RWPE2 (cell line): ENCODE measurements around the gene SETD5.
"Not testable (repeated sequence)": the region's sequence is repeated elsewhere in the genome, so short reads cannot be mapped to it uniquely, and the experiment has no call there.

Source experiments
- ATAC-seq: fragments of 200-7000 bp; cut with Tn5 transposase; 3 replicates; pipeline ENCODE4 v1.9.1; 2021; ENCODE audit warnings: low read depth
- DNase-seq: peaks from one replicate; pipeline ENCODE4 v3.0.0-alpha.2; 2020; ENCODE audit warnings: low spot score
- H3K27ac ChIP-seq: fragments of 450-650 bp; 2 replicates; pipeline ENCODE4 v1.5.1; 2017; ENCODE audit warnings: mild to moderate bottlenecking; ENCODE audit not compliant: poor library complexity, severe bottlenecking
- H3K27me3 ChIP-seq: fragments of 250-450 bp; sonication (Bioruptor Pico); 2 replicates; pipeline ENCODE4 v1.5.1; 2021; ENCODE audit warnings: mild to moderate bottlenecking, moderate library complexity; ENCODE audit not compliant: insufficient read depth, poor library complexity, severe bottlenecking
- H3K36me3 ChIP-seq: fragments of 250-450 bp; sonication (Bioruptor Pico); 2 replicates; pipeline ENCODE4 v1.5.1; 2020; ENCODE audit warnings: low read depth, mild to moderate bottlenecking, moderate library complexity
- H3K4me1 ChIP-seq: fragments of 250-450 bp; sonication (Bioruptor Pico); 2 replicates; pipeline ENCODE4 v1.5.1; 2021; ENCODE audit warnings: mild to moderate bottlenecking, moderate library complexity; ENCODE audit not compliant: insufficient read depth, poor library complexity, severe bottlenecking
- H3K4me3 ChIP-seq: fragments of 250-450 bp; sonication (Bioruptor Pico); 2 replicates; pipeline ENCODE4 v1.5.1; 2021; ENCODE audit warnings: mild to moderate bottlenecking, moderate library complexity; ENCODE audit not compliant: severe bottlenecking
- H3K9me3 ChIP-seq: fragments of 250-450 bp; sonication (Bioruptor Pico); 2 replicates; pipeline ENCODE4 v1.5.1; 2021; ENCODE audit warnings: mild to moderate bottlenecking, moderate library complexity; ENCODE audit not compliant: severe bottlenecking
- CTCF ChIP-seq: fragments of 450-650 bp; IDR thresholded peaks from one replicate; pipeline ENCODE4 v1.5.1; 2017; ENCODE audit warnings: mild to moderate bottlenecking, moderate library complexity; ENCODE audit not compliant: poor library complexity, severe bottlenecking

The SETD5 gene

GRCh38 chr3:9474482-9474881 is 77.1 kb downstream of the SETD5 start:
- Histone ChIP-seq H3K36me3 (peaks cover 96% of the 10 kb centered on the region), H3K4me1 (no peaks in the 10 kb centered on the region), H3K27me3 (no peaks in the 10 kb centered on the region), H3K27ac (no peak overlapping the region), H3K4me3 (no peak overlapping the region), H3K9me3 (no peaks in the 10 kb centered on the region)
- no peak for ATAC-seq
- no peak for TF ChIP-seq CTCF
- DNase-seq = no peak

GRCh38 chr3:9476935-9477334 is 79.5 kb downstream of the SETD5 start:
- ATAC-seq (no peak), DNase-seq (no peak)
- Histone ChIP-seq H3K9me3 (no peaks in the 10 kb centered on the region), H3K27ac (no peak overlapping the region), H3K36me3 (peaks cover 93% of the 10 kb centered on the region), H3K4me3 (no peak overlapping the region), H3K27me3 (no peaks in the 10 kb centered on the region), H3K4me1 (no peaks in the 10 kb centered on the region)
- no peak for TF ChIP-seq CTCF

- H3K36me3 ChIP-seq = peaks cover 71% of the 10 kb centered on the region
Observed at GRCh38 chr3:9480265-9480664, 82.8 kb downstream of the SETD5 start.

GRCh38 chr3:9485248-9485647 is 87.8 kb downstream of the SETD5 start:
- DNase-seq (no peak), ATAC-seq (no peak)
- Histone ChIP-seq H3K4me3 (no peak overlapping the region), H3K4me1 (no peaks in the 10 kb centered on the region), H3K27ac (no peak overlapping the region), H3K9me3 (no peaks in the 10 kb centered on the region), H3K36me3 (peaks cover 30% of the 10 kb centered on the region), H3K27me3 (no peaks in the 10 kb centered on the region)
- no peak for TF ChIP-seq CTCF

More at GRCh38 chr3:9480265-9480664, 82.8 kb downstream of the SETD5 start:
- no peak for TF ChIP-seq CTCF
- no peak for DNase-seq
- Histone ChIP-seq H3K9me3 (no peaks in the 10 kb centered on the region), H3K27ac (no peak overlapping the region), H3K4me3 (no peak overlapping the region), H3K4me1 (no peaks in the 10 kb centered on the region), H3K27me3 (no peaks in the 10 kb centered on the region)
- ATAC-seq = no peak

GRCh38 chr3:9491506-9491905 is 94.1 kb downstream of the SETD5 start:
- no peaks in the 10 kb centered on the region; the same call in 1 of the 2 replicates for H3K36me3 ChIP-seq
- H3K9me3 ChIP-seq = no peaks in the 10 kb centered on the region
- TF ChIP-seq CTCF = no peak
- DNase-seq (no peak), ATAC-seq (no peak)
- H3K27ac ChIP-seq = no peak overlapping the region
- H3K27me3 ChIP-seq = no peaks in the 10 kb centered on the region
- H3K4me1 ChIP-seq = no peaks in the 10 kb centered on the region
- no peak overlapping the region for H3K4me3 ChIP-seq

GRCh38 chr3:9494036-9494435 is 96.6 kb downstream of the SETD5 start:
- not testable (repeated sequence) for H3K4me3 ChIP-seq, H3K36me3 ChIP-seq, H3K27ac ChIP-seq, H3K27me3 ChIP-seq, DNase-seq, H3K9me3 ChIP-seq, ATAC-seq, H3K4me1 ChIP-seq
